Adipocyte (in vitro differentiated cells): ENCODE results near the gene KDM4C.
"Not testable (repeated sequence)": the region's sequence is repeated elsewhere in the genome, so short reads cannot be mapped to it uniquely, and the experiment has no call there.

Experiments
- DNase-seq: peaks from one replicate; pipeline ENCODE4 v3.0.0-alpha.2; 2015; ENCODE audit warnings: low read depth
- H3K27me3 ChIP-seq: replicated peaks from 2 replicates; pipeline ENCODE4 v1.7.0; 2013; ENCODE audit warnings: mild to moderate bottlenecking, low read length, moderate library complexity; ENCODE audit not compliant: control insufficient read depth, insufficient read depth
- H3K36me3 ChIP-seq: 2 replicates; pipeline ENCODE4 v1.7.0; 2013; ENCODE audit warnings: low read length, mild to moderate bottlenecking, moderate library complexity; ENCODE audit not compliant: control insufficient read depth, insufficient read depth, severe bottlenecking
- H3K4me1 ChIP-seq: 2 replicates; pipeline ENCODE4 v1.7.0; 2013; ENCODE audit warnings: mild to moderate bottlenecking, low read length, moderate library complexity; ENCODE audit not compliant: control insufficient read depth, insufficient read depth
- H3K4me3 ChIP-seq: 2 replicates; pipeline ENCODE4 v1.7.0; 2013; ENCODE audit warnings: mild to moderate bottlenecking, low read length, moderate library complexity
- H3K9ac ChIP-seq: 2 replicates; pipeline ENCODE4 v1.7.0; 2013; ENCODE audit warnings: mild to moderate bottlenecking, low read length, moderate library complexity
- H3K9me3 ChIP-seq: 2 replicates; pipeline ENCODE4 v1.7.0; 2013; ENCODE audit warnings: mild to moderate bottlenecking, low read length, moderate library complexity; ENCODE audit not compliant: control insufficient read depth

The KDM4C gene

GRCh38 chr9:6764950-6765349 lies 7.2 kb downstream of the KDM4C start:
- Histone ChIP-seq H3K9ac (no peak overlapping the region), H3K4me3 (no peak overlapping the region), H3K27me3 (no peaks in the 10 kb centered on the region), H3K4me1 (peaks cover 19% of the 10 kb centered on the region), H3K36me3 (no peaks in the 10 kb centered on the region), H3K9me3 (no peaks in the 10 kb centered on the region)
- DNase-seq = no peak

GRCh38 chr9:6765396-6765795 lies 7.6 kb downstream of the KDM4C start:
- peaks cover 16% of the 10 kb centered on the region for H3K4me1 ChIP-seq
- H3K9ac ChIP-seq = no peak overlapping the region
- H3K27me3 ChIP-seq = no peaks in the 10 kb centered on the region
- no peaks in the 10 kb centered on the region for H3K9me3 ChIP-seq
- H3K4me3 ChIP-seq = no peak overlapping the region
- H3K36me3 ChIP-seq = no peaks in the 10 kb centered on the region
- DNase-seq = no peak

- H3K9me3 ChIP-seq = no peaks in the 10 kb centered on the region
- H3K27me3 ChIP-seq = no peaks in the 10 kb centered on the region
- H3K4me1 ChIP-seq = peaks cover 13% of the 10 kb centered on the region
- DNase-seq = no peak
- H3K36me3 ChIP-seq = no peaks in the 10 kb centered on the region
- H3K9ac ChIP-seq = no peak overlapping the region
- no peak overlapping the region for H3K4me3 ChIP-seq
Measured at GRCh38 chr9:6766606-6767005, 8.8 kb downstream of the KDM4C start.

GRCh38 chr9:6768587-6768986 lies 10.8 kb downstream of the KDM4C start:
- H3K9me3 ChIP-seq, H3K27me3 ChIP-seq, H3K36me3 ChIP-seq, H3K4me3 ChIP-seq, H3K9ac ChIP-seq: not testable (repeated sequence)
- peak; percentile 14 for DNase-seq
- peaks cover 13% of the 10 kb centered on the region for H3K4me1 ChIP-seq

GRCh38 chr9:6771722-6772121 lies 13.9 kb downstream of the KDM4C start:
- Histone ChIP-seq H3K9ac (no peak overlapping the region), H3K27me3 (no peaks in the 10 kb centered on the region), H3K4me3 (no peak overlapping the region), H3K9me3 (no peaks in the 10 kb centered on the region), H3K36me3 (no peaks in the 10 kb centered on the region), H3K4me1 (peaks cover 7% of the 10 kb centered on the region)
- DNase-seq = no peak

- no peak for DNase-seq
- Histone ChIP-seq H3K4me3 (no peak overlapping the region), H3K9ac (no peak overlapping the region), H3K9me3 (no peaks in the 10 kb centered on the region), H3K36me3 (no peaks in the 10 kb centered on the region), H3K27me3 (no peaks in the 10 kb centered on the region), H3K4me1 (peaks cover 11% of the 10 kb centered on the region)
Measured at GRCh38 chr9:6777213-6777902, 19.6 kb downstream of the KDM4C start.

GRCh38 chr9:6779417-6780241 lies 21.9 kb downstream of the KDM4C start:
- DNase-seq = no peak
- H3K4me3 ChIP-seq = no peak overlapping the region
- H3K9me3 ChIP-seq = no peaks in the 10 kb centered on the region
- H3K4me1 ChIP-seq = peaks cover 11% of the 10 kb centered on the region
- no peaks in the 10 kb centered on the region for H3K27me3 ChIP-seq
- no peaks in the 10 kb centered on the region for H3K36me3 ChIP-seq
- H3K9ac ChIP-seq = no peak overlapping the region

GRCh38 chr9:6780690-6781089 lies 22.9 kb downstream of the KDM4C start:
- Histone ChIP-seq H3K27me3 (no peaks in the 10 kb centered on the region), H3K9me3 (no peaks in the 10 kb centered on the region), H3K4me3 (no peak overlapping the region), H3K36me3 (no peaks in the 10 kb centered on the region), H3K4me1 (peaks cover 9% of the 10 kb centered on the region), H3K9ac (no peak overlapping the region)
- DNase-seq = peak; percentile 23

- Histone ChIP-seq H3K27me3 (no peaks in the 10 kb centered on the region), H3K9ac (no peak overlapping the region), H3K36me3 (no peaks in the 10 kb centered on the region), H3K4me1 (peaks cover 9% of the 10 kb centered on the region), H3K4me3 (no peak overlapping the region), H3K9me3 (no peaks in the 10 kb centered on the region)
- DNase-seq = no peak
Measured at GRCh38 chr9:6781476-6781875, 23.7 kb downstream of the KDM4C start.

GRCh38 chr9:6782345-6782744 lies 24.6 kb downstream of the KDM4C start:
- Histone ChIP-seq H3K27me3 (no peaks in the 10 kb centered on the region), H3K9ac (no peak overlapping the region), H3K4me1 (peaks cover 9% of the 10 kb centered on the region), H3K4me3 (no peak overlapping the region), H3K9me3 (no peaks in the 10 kb centered on the region), H3K36me3 (no peaks in the 10 kb centered on the region)
- no peak for DNase-seq

- no peaks in the 10 kb centered on the region for H3K9me3 ChIP-seq
- H3K36me3 ChIP-seq = no peaks in the 10 kb centered on the region
- DNase-seq = no peak
- H3K27me3 ChIP-seq = no peaks in the 10 kb centered on the region
- H3K4me1 ChIP-seq = peaks cover 15% of the 10 kb centered on the region
- H3K4me3 ChIP-seq = no peak overlapping the region
- no peak overlapping the region for H3K9ac ChIP-seq
Measured at GRCh38 chr9:6782981-6783380, 25.2 kb downstream of the KDM4C start.
